Kidney (tissue), 14 donors: Measurements from ENCODE around the gene ACTC1. TPM values are rescaled to one million over a fixed set of nuclear protein-coding genes. Genes with fewer than 3 reads are reported as not detected.
"Not testable (repeated sequence)": the region's sequence is repeated elsewhere in the genome, so short reads cannot be mapped to it uniquely, and the experiment has no call there.

Source experiments
- DNase-seq, 5 donors: peaks; one replicate each; pipeline ENCODE4 v3.0.0-alpha.2; 2013 to 2020
- FAIRE-seq: peaks from 2 replicates; lab custom pipeline; 2012; peaks lifted over from hg19 to GRCh38; lab: Jason Lieb, UNC
- H3K27ac ChIP-seq, 2 donors: one replicate each; pipeline ENCODE4 v1.7.0; 2013; ENCODE audit warnings: low read depth in 2 of 2, low read length in 2 of 2, inconsistent platforms in 1 of 2
- H3K27me3 ChIP-seq: one replicate; pipeline ENCODE4 v1.7.1; 2013; ENCODE audit warnings: low read length, inconsistent platforms; ENCODE audit not compliant: control insufficient read depth, insufficient read depth
- H3K36me3 ChIP-seq, 3 donors: one replicate each; pipeline versions ENCODE4 v1.7.0 to v1.7.1; 2013; ENCODE audit warnings: low read length in 3 of 3, control low read depth in 1 of 3, inconsistent platforms in 1 of 3; ENCODE audit not compliant: insufficient read depth in 3 of 3, control insufficient read depth in 2 of 3
- H3K4me1 ChIP-seq, 3 donors: one replicate each; pipeline versions ENCODE4 v1.7.0 to v1.7.1; 2013; ENCODE audit warnings: low read length in 3 of 3, inconsistent platforms in 1 of 3, low read depth in 1 of 3; ENCODE audit not compliant: control insufficient read depth in 2 of 3, insufficient read depth in 2 of 3
- H3K4me3 ChIP-seq, 3 donors: one replicate each; pipeline versions ENCODE4 v1.7.0 to v1.8.1; 2013; ENCODE audit warnings: low read length in 3 of 3, control low read depth in 1 of 3, inconsistent platforms in 1 of 3
- H3K9ac ChIP-seq, 3 donors: one replicate each; pipeline versions ENCODE4 v1.7.0 to v1.7.1; 2013; ENCODE audit warnings: low read length in 3 of 3, control low read depth in 1 of 3, inconsistent platforms in 1 of 3
- H3K9me3 ChIP-seq, 3 donors: one replicate each; pipeline versions ENCODE4 v1.7.0 to v1.7.1; 2013; ENCODE audit warnings: low read length in 3 of 3, control low read depth in 1 of 3, inconsistent platforms in 1 of 3; ENCODE audit not compliant: control insufficient read depth in 2 of 3, insufficient read depth in 1 of 3
- CTCF ChIP-seq: IDR thresholded peaks from 3 replicates; pipeline ENCODE4 v1.5.1; 2012; ENCODE audit warnings: mild to moderate bottlenecking, moderate library complexity, borderline replicate concordance; ENCODE audit not compliant: insufficient read depth; ENCODE audit errors: extremely low read depth
- intact Hi-C: fragments of 100-400 bp; cut with DNase I; formaldehyde crosslinking; loops from one replicate; pipeline ENCODE4 v1.11.1; 2022
- polyA plus RNA-seq: library from polyadenylated mRNA; stranded (reverse); fragments of 350-450 nt; fragmentation: Illumina TruSeq; extraction: RNeasy Lipid Tissue Mini Kit (QIAGEN cat#74804); gene quantifications from one replicate; pipeline ENCODE4 v1.2.3, GENCODE V29; 2014; ENCODE audit warnings: low read depth, low replicate concordance; ENCODE audit not compliant: insufficient read depth
- total RNA-seq: library from RNA; stranded (reverse); fragmentation: NEBNext Ultra II Directional; extraction: Animal tissue kit (Norgen Biotek cat#: 25700); gene quantifications from one replicate; pipeline ENCODE4 v1.2.1, GENCODE V29; 2021
- donor health status: control.
- donor health status: control.
- donor health status: control.
- donor health status: control.
- donor health status: control.
- donor health status: DM: yes; HTN: yes; CAD: no.
- donor health status: Normal renal cell carcinoma (clear cell type).

The ACTC1 gene
- total and polyA plus RNA-seq, 2 donors from 2014 or later: 7.4 to 25.0 TPM

GRCh38 chr15:34812369-34812768 lies 17.0 kb upstream of the ACTC1 start:
- Histone ChIP-seq H3K36me3 (no peaks in the 10 kb centered on the region), H3K27me3 (no peaks in the 10 kb centered on the region), H3K9me3 (no peaks in the 10 kb centered on the region), H3K27ac (no peak overlapping the region), H3K9ac (no peak overlapping the region), H3K4me1 (no peaks in the 10 kb centered on the region), H3K4me3 (no peak overlapping the region)
- intact Hi-C loops: no loop called here
- TF ChIP-seq CTCF: no peak
- no peak for DNase-seq
- no peak for FAIRE-seq

GRCh38 chr15:34810443-34811129 lies 15.2 kb upstream of the ACTC1 start:
- Histone ChIP-seq H3K9me3 (no peaks in the 10 kb centered on the region), H3K4me1 (no peaks in the 10 kb centered on the region), H3K36me3 (no peaks in the 10 kb centered on the region), H3K27me3 (no peaks in the 10 kb centered on the region), H3K9ac (no peak overlapping the region), H3K4me3 (no peak overlapping the region), H3K27ac (no peak overlapping the region)
- DNase-seq: no peak
- no peak for TF ChIP-seq CTCF
- no peak for FAIRE-seq
- intact Hi-C loops: no loop called here

- no peaks in the 10 kb centered on the region for H3K36me3 ChIP-seq
- H3K4me1 ChIP-seq: no peaks in the 10 kb centered on the region
- no peak overlapping the region for H3K4me3 ChIP-seq
- H3K9me3 ChIP-seq: no peaks in the 10 kb centered on the region
- FAIRE-seq (no peak), DNase-seq (no peak)
- H3K27me3 ChIP-seq: no peaks in the 10 kb centered on the region
- intact Hi-C loops: no loop called here
- H3K9ac ChIP-seq: no peak overlapping the region
- no peak overlapping the region for H3K27ac ChIP-seq
- no peak for TF ChIP-seq CTCF
Observed at GRCh38 chr15:34809186-34809585, 13.8 kb upstream of the ACTC1 start.

GRCh38 chr15:34808016-34808415 lies 12.7 kb upstream of the ACTC1 start:
- no peaks in the 10 kb centered on the region for H3K36me3 ChIP-seq

GRCh38 chr15:34807241-34807640 lies 11.9 kb upstream of the ACTC1 start:
- FAIRE-seq, H3K36me3 ChIP-seq, H3K27ac ChIP-seq, H3K27me3 ChIP-seq, DNase-seq, H3K9me3 ChIP-seq, intact Hi-C loops, H3K9ac ChIP-seq, H3K4me1 ChIP-seq, H3K4me3 ChIP-seq: not testable (repeated sequence)

More at GRCh38 chr15:34808016-34808415, 12.7 kb upstream of the ACTC1 start:
- TF ChIP-seq CTCF: no peak
- intact Hi-C loops: no loop called here
- no peaks in the 10 kb centered on the region for H3K4me1 ChIP-seq
- no peak overlapping the region for H3K9ac ChIP-seq
- no peaks in the 10 kb centered on the region for H3K9me3 ChIP-seq
- no peak overlapping the region for H3K27ac ChIP-seq
- no peak overlapping the region for H3K4me3 ChIP-seq
- FAIRE-seq: no peak
- no peak for DNase-seq
- H3K27me3 ChIP-seq: no peaks in the 10 kb centered on the region
